ENCODE measurements around the gene PUSL1. TPM values are rescaled to one million over a fixed set of nuclear protein-coding genes. Genes with fewer than 3 reads are reported as not detected.
A peak's percentile ranks its signal among the peaks of the same experiment; 100 is the strongest.

The PUSL1 gene
- total and polyA plus RNA-seq, 2 experiments from 2014 or later, result 30.9 to 36.2 TPM

DNA sequence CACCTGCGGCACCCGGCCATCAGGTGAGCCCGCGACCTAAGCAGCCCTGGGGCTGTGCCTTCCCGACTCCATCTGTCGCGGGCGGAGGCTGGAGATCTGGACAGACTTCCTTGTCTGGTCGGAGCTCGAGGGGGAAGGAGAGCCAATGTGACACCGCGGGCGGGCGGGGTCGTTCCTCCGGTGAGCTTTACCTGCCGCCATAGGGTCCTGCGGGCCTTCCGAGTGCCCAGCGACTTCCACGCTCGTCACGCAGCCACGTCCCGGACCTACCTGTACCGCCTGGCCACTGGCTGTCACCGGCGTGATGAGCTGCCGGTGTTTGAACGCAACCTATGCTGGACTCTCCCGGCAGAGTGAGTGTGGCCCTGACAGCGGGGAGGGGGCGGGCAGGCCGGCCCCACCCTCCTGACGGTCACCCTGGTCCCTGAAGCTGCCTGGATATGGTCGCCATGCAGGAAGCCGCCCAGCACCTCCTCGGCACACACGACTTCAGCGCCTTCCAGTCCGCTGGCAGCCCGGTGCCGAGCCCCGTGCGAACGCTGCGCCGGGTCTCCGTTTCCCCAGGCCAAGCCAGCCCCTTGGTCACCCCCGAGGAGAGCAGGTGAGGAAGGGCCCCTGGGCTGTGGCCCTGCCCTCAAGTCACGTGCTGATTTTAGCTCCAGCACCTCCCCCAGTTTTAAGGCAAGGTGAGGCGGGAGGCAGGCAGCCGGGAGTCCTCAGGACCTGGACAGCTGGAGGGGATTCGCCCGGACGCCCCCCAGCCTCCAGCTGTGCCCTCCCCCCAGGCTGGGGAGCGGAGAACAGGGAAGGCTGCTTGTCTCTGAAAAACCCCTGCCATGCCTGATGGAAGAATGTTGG, 1.1 kb downstream of the PUSL1 start:
- H3K9me3 ChIP-seq (ENCODE audit: low read depth), result no peaks in the 10 kb centered on the region
- peaks cover 20% of the 10 kb centered on the region for H3K4me1 ChIP-seq (ENCODE audit: insufficient read depth)
- peaks cover 58% of the 10 kb centered on the region for H3K79me2 ChIP-seq (ENCODE audit: insufficient read depth)
- peaks cover 11% of the 10 kb centered on the region; the same call in 1 of the 2 replicates for H3K36me3 ChIP-seq (ENCODE audit: low read depth)
- WGBS, 2 experiments (ENCODE audit: low coverage in 1 of 2, low lambda C conversion rate in 2 of 2, missing lambda C conversion rate in 2 of 2), result 43 to 47% methylated on average over 52 to 54 of the region's 57 CpGs
- peak overlapping the region; percentile 76 for H3K4me2 ChIP-seq (ENCODE audit: unreplicated experiment)
- H3K27ac ChIP-seq, result peak overlapping the region; percentile 89
- in situ Hi-C loops (cut with MboI), result no loop called here
- H2AFZ ChIP-seq, result peak overlapping the region; percentile 57; the same call in 1 of the 2 replicates
- peak overlapping the region; percentile 92 for H3K4me3 ChIP-seq
- peak; percentile 49 for DNase-seq
- H3K9me2 ChIP-seq (ENCODE audit: insufficient read depth), result no peaks in the 10 kb centered on the region
- TF ChIP-seq EZH2 (IDR thresholded peaks at IDR 0.05; ENCODE audit: insufficient read depth, poor library complexity, severe bottlenecking), result no peak
- H3F3A ChIP-seq (ENCODE audit: insufficient read depth), result no peaks in the 10 kb centered on the region
- H3K9ac ChIP-seq, result peak overlapping the region; percentile 97
- no peaks in the 10 kb centered on the region for H4K20me1 ChIP-seq (ENCODE audit: insufficient read depth)
- no peaks in the 10 kb centered on the region for H3K27me3 ChIP-seq (replicated peaks; ENCODE audit: insufficient read depth)

DNA sequence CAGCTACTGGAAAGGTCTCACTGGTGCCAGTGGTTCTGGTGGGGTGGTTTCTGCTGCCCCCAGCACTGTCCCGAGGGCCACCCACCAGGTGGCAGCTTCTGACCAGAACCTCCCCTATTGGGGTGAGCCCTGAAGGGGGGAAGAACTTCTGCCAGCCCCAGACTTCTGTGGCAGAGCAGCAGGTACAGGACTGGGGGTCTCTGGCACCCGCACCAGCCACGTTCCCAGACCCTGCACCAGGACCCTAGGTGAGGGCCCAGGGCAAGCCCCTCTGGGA, 1.6 kb downstream of the PUSL1 start:
- no peak for DNase-seq
- H3K27me3 ChIP-seq (replicated peaks; ENCODE audit: insufficient read depth), result no peaks in the 10 kb centered on the region
- 0 out of 2 replicates have a peak overlapping the region, but pooled peaks have one; percentile 89 for H3K27ac ChIP-seq
- peaks cover 16% of the 10 kb centered on the region for H3K4me1 ChIP-seq (ENCODE audit: insufficient read depth)
- H3K4me3 ChIP-seq, result 0 out of 2 replicates have a peak overlapping the region, but pooled peaks have one; percentile 92
- H3K79me2 ChIP-seq (ENCODE audit: insufficient read depth), result peaks cover 58% of the 10 kb centered on the region
- no peak overlapping the region for H3K4me2 ChIP-seq (ENCODE audit: unreplicated experiment)
- H3K9me3 ChIP-seq (ENCODE audit: low read depth), result no peaks in the 10 kb centered on the region
- H3K36me3 ChIP-seq (ENCODE audit: low read depth), result peaks cover 11% of the 10 kb centered on the region; the same call in 1 of the 2 replicates
- peak overlapping the region; percentile 97; the same call in 1 of the 2 replicates for H3K9ac ChIP-seq
- no peak for TF ChIP-seq EZH2 (IDR thresholded peaks at IDR 0.05; ENCODE audit: insufficient read depth, poor library complexity, severe bottlenecking)
- no peak for TF ChIP-seq EZH2phosphoT487 (IDR thresholded peaks at IDR 0.05; ENCODE audit: insufficient read depth, low read depth)
- no peaks in the 10 kb centered on the region for H3K9me2 ChIP-seq (ENCODE audit: insufficient read depth)
- H4K20me1 ChIP-seq (ENCODE audit: insufficient read depth), result no peaks in the 10 kb centered on the region
- no peak overlapping the region for H2AFZ ChIP-seq
- in situ Hi-C loops (cut with MboI), result no loop called here
- no peaks in the 10 kb centered on the region for H3F3A ChIP-seq (ENCODE audit: insufficient read depth)
- WGBS, 2 experiments (ENCODE audit: low coverage in 1 of 2, low lambda C conversion rate in 2 of 2, missing lambda C conversion rate in 2 of 2), result 95 to 100% methylated on average over 3 of the region's 3 CpGs

DNA sequence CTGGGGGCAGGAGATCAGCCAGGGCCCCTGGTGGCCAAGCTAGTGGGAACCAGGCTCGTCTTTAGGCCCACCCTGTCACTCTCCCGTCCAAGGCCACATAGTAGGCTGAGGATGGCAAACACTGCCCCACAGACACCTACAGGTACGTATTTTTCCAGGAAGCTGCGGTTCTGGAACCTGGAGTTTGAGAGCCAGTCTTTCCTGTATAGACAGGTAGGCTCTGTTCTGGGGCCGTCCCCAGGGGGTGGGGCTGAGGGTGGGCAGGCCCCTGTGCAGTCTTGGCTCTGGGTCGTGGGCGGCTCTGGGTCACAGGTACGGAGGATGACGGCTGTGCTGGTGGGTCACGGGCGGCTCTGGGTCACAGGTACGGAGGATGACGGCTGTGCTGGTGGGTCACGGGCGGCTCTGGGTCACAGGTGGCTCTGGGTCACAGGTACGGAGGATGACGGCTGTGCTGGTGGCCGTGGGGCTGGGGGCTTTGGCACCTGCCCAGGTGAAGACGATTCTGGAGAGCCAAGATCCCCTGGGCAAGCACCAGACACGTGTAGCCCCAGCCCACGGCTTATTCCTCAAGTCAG, 2.2 kb downstream of the PUSL1 start:
- H3K9me2 ChIP-seq (ENCODE audit: insufficient read depth), result no peaks in the 10 kb centered on the region
- 82 to 88% methylated on average over 16 to 21 of the region's 21 CpGs for WGBS, 2 experiments (ENCODE audit: low coverage in 1 of 2, low lambda C conversion rate in 2 of 2, missing lambda C conversion rate in 2 of 2)
- H3K27me3 ChIP-seq (replicated peaks; ENCODE audit: insufficient read depth), result no peaks in the 10 kb centered on the region
- no peak for DNase-seq
- TF ChIP-seq EZH2phosphoT487 (IDR thresholded peaks at IDR 0.05; ENCODE audit: insufficient read depth, low read depth) (no peak), EZH2 (IDR thresholded peaks at IDR 0.05; ENCODE audit: insufficient read depth, poor library complexity, severe bottlenecking) (no peak)
- no peak overlapping the region for H3K4me3 ChIP-seq
- peaks cover 11% of the 10 kb centered on the region; the same call in 1 of the 2 replicates for H3K36me3 ChIP-seq (ENCODE audit: low read depth)
- no peak overlapping the region for H3K9ac ChIP-seq
- H3K4me1 ChIP-seq (ENCODE audit: insufficient read depth), result peaks cover 11% of the 10 kb centered on the region
- no peaks in the 10 kb centered on the region for H3K9me3 ChIP-seq (ENCODE audit: low read depth)
- no peaks in the 10 kb centered on the region for H4K20me1 ChIP-seq (ENCODE audit: insufficient read depth)
- no peaks in the 10 kb centered on the region for H3F3A ChIP-seq (ENCODE audit: insufficient read depth)
- peaks cover 57% of the 10 kb centered on the region for H3K79me2 ChIP-seq (ENCODE audit: insufficient read depth)
- no peak overlapping the region for H3K27ac ChIP-seq
- no peak overlapping the region for H3K4me2 ChIP-seq (ENCODE audit: unreplicated experiment)
- in situ Hi-C loops (cut with MboI), result no loop called here
- H2AFZ ChIP-seq, result no peak overlapping the region

DNA sequence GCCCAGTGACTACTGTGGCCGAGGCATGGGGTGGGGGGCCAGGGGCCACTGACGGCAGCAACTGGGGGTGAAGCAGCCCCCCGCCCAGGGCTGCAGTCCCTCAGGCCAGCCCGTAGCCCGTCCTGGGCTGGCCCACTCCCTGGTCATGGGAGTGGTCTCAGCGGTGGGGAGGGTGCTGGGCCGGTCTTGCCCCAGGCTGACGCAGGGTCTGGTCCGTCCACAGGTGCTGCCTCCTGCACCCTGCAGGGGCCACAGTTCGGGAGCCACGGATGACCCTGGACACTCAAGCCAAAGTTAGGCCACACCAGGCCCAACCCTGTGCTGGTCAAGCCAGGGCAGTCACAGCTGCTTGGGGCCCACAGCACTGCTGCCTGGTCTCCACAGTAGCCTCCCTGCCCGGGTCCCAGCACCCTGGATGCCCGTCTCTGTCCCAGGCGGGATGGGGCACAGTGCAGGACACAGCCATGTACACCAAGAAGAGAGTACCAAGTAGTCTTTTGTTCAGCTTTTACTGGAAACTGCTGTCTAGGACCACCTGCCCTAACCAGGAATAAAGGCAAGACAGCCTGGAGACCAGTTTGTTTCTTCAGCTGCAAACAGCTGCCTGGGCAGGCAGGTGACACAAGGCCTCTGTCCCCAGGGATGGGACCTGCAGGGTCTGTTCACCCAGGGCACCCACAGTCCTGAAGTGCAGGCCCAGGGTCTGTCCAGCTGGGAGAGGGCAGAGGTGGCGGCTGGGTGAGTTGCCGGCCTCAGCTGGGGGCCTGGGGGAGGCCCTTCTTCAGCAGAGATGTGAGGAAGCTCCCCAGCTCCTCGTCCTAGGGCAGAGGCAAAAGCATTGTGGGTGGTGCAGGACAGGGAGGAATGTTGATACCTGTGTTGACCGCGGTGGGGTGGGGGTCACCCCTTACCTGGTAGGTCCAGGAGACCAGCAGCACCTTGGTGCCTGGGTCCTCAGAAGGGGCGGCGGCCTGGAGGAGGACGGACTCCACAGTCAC, 3.0 kb downstream of the PUSL1 start:
- H3K9me2 ChIP-seq (ENCODE audit: insufficient read depth), result no peaks in the 10 kb centered on the region
- H3K9me3 ChIP-seq (ENCODE audit: low read depth), result no peaks in the 10 kb centered on the region
- 90% methylated on average over 22 of the region's 22 CpGs for WGBS, 2 experiments (ENCODE audit: low coverage in 1 of 2, low lambda C conversion rate in 2 of 2, missing lambda C conversion rate in 2 of 2)
- H3K4me3 ChIP-seq, result no peak overlapping the region
- no peak overlapping the region for H3K27ac ChIP-seq
- H3K4me1 ChIP-seq (ENCODE audit: insufficient read depth), result peaks cover 3% of the 10 kb centered on the region
- peaks cover 16% of the 10 kb centered on the region; the same call in 1 of the 2 replicates for H3K36me3 ChIP-seq (ENCODE audit: low read depth)
- no peaks in the 10 kb centered on the region for H4K20me1 ChIP-seq (ENCODE audit: insufficient read depth)
- H3F3A ChIP-seq (ENCODE audit: insufficient read depth), result no peaks in the 10 kb centered on the region
- no peak overlapping the region for H3K4me2 ChIP-seq (ENCODE audit: unreplicated experiment)
- H2AFZ ChIP-seq, result no peak overlapping the region
- no peak for DNase-seq
- TF ChIP-seq EZH2 (IDR thresholded peaks at IDR 0.05; ENCODE audit: insufficient read depth, poor library complexity, severe bottlenecking) (no peak), EZH2phosphoT487 (IDR thresholded peaks at IDR 0.05; ENCODE audit: insufficient read depth, low read depth) (no peak)
- H3K9ac ChIP-seq, result no peak overlapping the region
- peaks cover 56% of the 10 kb centered on the region for H3K79me2 ChIP-seq (ENCODE audit: insufficient read depth)
- in situ Hi-C loops (cut with MboI), result no loop called here
- no peaks in the 10 kb centered on the region for H3K27me3 ChIP-seq (replicated peaks; ENCODE audit: insufficient read depth)
